Nephron (organoid): ENCODE results near the gene CCDC80.
"Not testable (repeated sequence)": the region's sequence is repeated elsewhere in the genome, so short reads cannot be mapped to it uniquely, and the experiment has no call there.

Experiments used
- H3K27ac Mint-ChIP-seq, 3 experiments: 2 replicates each; pipeline ENCODE4 v1.8.0; 2020; ENCODE audit warnings: mixed read lengths in 3 of 3, mild to moderate bottlenecking in 2 of 3, moderate library complexity in 1 of 3
- H3K27me3 Mint-ChIP-seq: 2 replicates; pipeline ENCODE4 v1.8.0; 2021; ENCODE audit warnings: low read depth, mild to moderate bottlenecking, moderate library complexity, mixed read lengths
- H3K36me3 Mint-ChIP-seq: 2 replicates; pipeline ENCODE4 v1.8.0; 2020; ENCODE audit warnings: low read depth, mixed read lengths
- H3K4me1 Mint-ChIP-seq: 2 replicates; pipeline ENCODE4 v1.8.0; 2020; ENCODE audit warnings: mixed read lengths
- H3K4me3 Mint-ChIP-seq, 3 experiments: 2 replicates each; pipeline ENCODE4 v1.8.0; 2020; ENCODE audit warnings: mild to moderate bottlenecking in 3 of 3, mixed read lengths in 3 of 3, moderate library complexity in 2 of 3
- H3K9me3 Mint-ChIP-seq: 2 replicates; pipeline ENCODE4 v1.8.0; 2020; ENCODE audit warnings: mixed read lengths
- CTCF ChIP-seq, 3 experiments: fragments of 200-600 bp; sonication (generic); IDR thresholded peaks; one replicate each; pipeline ENCODE4 v1.5.0; 2021; ENCODE audit warnings: antibody characterized with exemption in 3 of 3; ENCODE audit not compliant: unreplicated experiment in 3 of 3

CCDC80 gene

GRCh38 chr3:112579697-112580096, 61.2 kb downstream of the CCDC80 start:
- TF ChIP-seq CTCF (IDR thresholded peaks at IDR 0.05; ENCODE audit: unreplicated experiment in 3 of 3), result no peak
- peaks cover 30% of the 10 kb centered on the region for H3K36me3 Mint-ChIP-seq
- H3K4me3 Mint-ChIP-seq, result no peak overlapping the region
- H3K27ac Mint-ChIP-seq, result no peak overlapping the region
- H3K27me3 Mint-ChIP-seq, result no peaks in the 10 kb centered on the region
- no peaks in the 10 kb centered on the region for H3K9me3 Mint-ChIP-seq
- no peaks in the 10 kb centered on the region for H3K4me1 Mint-ChIP-seq

GRCh38 chr3:112579232-112579631, 61.7 kb downstream of the CCDC80 start:
- Mint-ChIP-seq H3K4me1 (no peaks in the 10 kb centered on the region), H3K27ac (no peak overlapping the region), H3K27me3 (no peaks in the 10 kb centered on the region), H3K4me3 (no peak overlapping the region), H3K36me3 (peaks cover 30% of the 10 kb centered on the region), H3K9me3 (no peaks in the 10 kb centered on the region)
- TF ChIP-seq CTCF (IDR thresholded peaks at IDR 0.05; ENCODE audit: unreplicated experiment in 3 of 3), result no peak

- H3K4me1 Mint-ChIP-seq, result no peaks in the 10 kb centered on the region
- H3K4me3 Mint-ChIP-seq, result no peak overlapping the region
- H3K27ac Mint-ChIP-seq, result no peak overlapping the region
- H3K27me3 Mint-ChIP-seq, result no peaks in the 10 kb centered on the region
- TF ChIP-seq CTCF (IDR thresholded peaks at IDR 0.05; ENCODE audit: unreplicated experiment in 3 of 3), result no peak
- no peaks in the 10 kb centered on the region for H3K9me3 Mint-ChIP-seq
- peaks cover 49% of the 10 kb centered on the region for H3K36me3 Mint-ChIP-seq
These were observed 68.2 kb downstream of the CCDC80 start for GRCh38 chr3:112572701-112573100.

GRCh38 chr3:112569265-112569664, 71.7 kb downstream of the CCDC80 start:
- Mint-ChIP-seq H3K4me1 (peaks cover 1% of the 10 kb centered on the region), H3K27me3 (no peaks in the 10 kb centered on the region)

GRCh38 chr3:112568642-112569041, 72.3 kb downstream of the CCDC80 start:
- peaks cover 58% of the 10 kb centered on the region for H3K36me3 Mint-ChIP-seq
- H3K27me3 Mint-ChIP-seq, result no peaks in the 10 kb centered on the region
- peaks cover 6% of the 10 kb centered on the region for H3K4me1 Mint-ChIP-seq
- no peak overlapping the region for H3K4me3 Mint-ChIP-seq
- no peak overlapping the region for H3K27ac Mint-ChIP-seq
- no peaks in the 10 kb centered on the region for H3K9me3 Mint-ChIP-seq
- TF ChIP-seq CTCF (IDR thresholded peaks at IDR 0.05; ENCODE audit: unreplicated experiment in 3 of 3), result no peak

More at GRCh38 chr3:112569265-112569664, 71.7 kb downstream of the CCDC80 start:
- H3K36me3 Mint-ChIP-seq, result peaks cover 59% of the 10 kb centered on the region
- no peak overlapping the region for H3K27ac Mint-ChIP-seq
- no peak overlapping the region for H3K4me3 Mint-ChIP-seq
- no peak for TF ChIP-seq CTCF (IDR thresholded peaks at IDR 0.05; ENCODE audit: unreplicated experiment in 3 of 3)
- H3K9me3 Mint-ChIP-seq, result no peaks in the 10 kb centered on the region

- no peak for TF ChIP-seq CTCF (IDR thresholded peaks at IDR 0.05; ENCODE audit: unreplicated experiment in 3 of 3)
- H3K4me3 Mint-ChIP-seq, result no peak overlapping the region
- H3K9me3 Mint-ChIP-seq, result no peaks in the 10 kb centered on the region
- no peaks in the 10 kb centered on the region for H3K27me3 Mint-ChIP-seq
- peaks cover 31% of the 10 kb centered on the region for H3K36me3 Mint-ChIP-seq
- peak overlapping the region in 1 of 3 experiments; percentile 7 for H3K27ac Mint-ChIP-seq
- peaks cover 23% of the 10 kb centered on the region for H3K4me1 Mint-ChIP-seq
These were observed 76.0 kb downstream of the CCDC80 start for GRCh38 chr3:112564940-112565305.

- Mint-ChIP-seq H3K36me3 (peaks cover 27% of the 10 kb centered on the region), H3K4me1 (peaks cover 28% of the 10 kb centered on the region), H3K27ac (peak overlapping the region in 1 of 3 experiments; percentile 7), H3K4me3 (peak overlapping the region in 1 of 3 experiments; percentile 86)
- not testable (repeated sequence) for H3K9me3 Mint-ChIP-seq, H3K27me3 Mint-ChIP-seq
These were observed 76.5 kb downstream of the CCDC80 start for GRCh38 chr3:112564247-112564939.
